Fibroblast of lung (primary cell): ENCODE data around the gene SURF2. TPM values are rescaled to one million over a fixed set of nuclear protein-coding genes. Genes with fewer than 3 reads are reported as not detected.

Experiments
- DNase-seq, 2 donors: peaks; one replicate each; pipeline versions ENCODE4 v3.0.0 to v3.0.0-alpha.2; 2010; ENCODE audit warnings: low read depth in 2 of 2
- H2AFZ ChIP-seq: 2 replicates; pipeline ENCODE4 v1.5.1; 2012; ENCODE audit warnings: low read length, control low read depth, inconsistent platforms
- H3K27ac ChIP-seq: 2 replicates; pipeline ENCODE4 v1.5.1; 2011; ENCODE audit warnings: low read length, control low read depth; ENCODE audit not compliant: insufficient read depth
- H3K27me3 ChIP-seq: 2 replicates; pipeline ENCODE4 v1.5.1; 2011; ENCODE audit warnings: mild to moderate bottlenecking, low read length; ENCODE audit not compliant: control insufficient read depth, insufficient read depth
- H3K36me3 ChIP-seq: 2 replicates; pipeline ENCODE4 v1.5.1; 2011; ENCODE audit warnings: low read length; ENCODE audit not compliant: control insufficient read depth, insufficient read depth
- H3K4me1 ChIP-seq: 2 replicates; pipeline ENCODE4 v1.5.1; 2011; ENCODE audit warnings: low read length; ENCODE audit not compliant: control insufficient read depth, insufficient read depth; ENCODE audit errors: extremely low read depth
- H3K4me2 ChIP-seq: 2 replicates; pipeline ENCODE4 v1.5.1; 2011; ENCODE audit warnings: low read length, control low read depth; ENCODE audit not compliant: insufficient read depth; ENCODE audit errors: extremely low read depth
- H3K4me3 ChIP-seq, 4 experiments: fragments of 200-600 bp in 1 of 4; sonication (generic) in 1 of 4; replicated peaks in 1 of 4; 2 replicates each; pipeline ENCODE4 v1.5.1; 2011 to 2016; ENCODE audit warnings: low read length in 4 of 4, low read depth in 3 of 4, mild to moderate bottlenecking in 3 of 4, control low read depth in 2 of 4, inconsistent platforms in 1 of 4, mixed read lengths in 1 of 4; ENCODE audit not compliant: insufficient read depth in 1 of 4; ENCODE audit errors: control extremely low read depth in 1 of 4
- H3K79me2 ChIP-seq: 2 replicates; pipeline ENCODE4 v1.5.1; 2012; ENCODE audit warnings: mild to moderate bottlenecking, low read length, inconsistent platforms; ENCODE audit not compliant: control insufficient read depth, insufficient read depth
- H3K9ac ChIP-seq: 2 replicates; pipeline ENCODE4 v1.5.1; 2011; ENCODE audit warnings: mild to moderate bottlenecking, low read length, control low read depth; ENCODE audit not compliant: insufficient read depth
- H3K9me3 ChIP-seq: 2 replicates; pipeline ENCODE4 v1.5.1; 2012; ENCODE audit warnings: low read depth, low read length; ENCODE audit not compliant: control insufficient read depth, insufficient read depth
- H4K20me1 ChIP-seq: 2 replicates; pipeline ENCODE4 v1.5.1; 2011; ENCODE audit warnings: low read length; ENCODE audit not compliant: control insufficient read depth, insufficient read depth; ENCODE audit errors: extremely low read depth
- CTCF ChIP-seq, 2 donors: IDR thresholded peaks in 1 of 2; conservative IDR thresholded peaks in 1 of 2; 1 replicate in 1 of 2; 2 replicates in 1 of 2; pipeline ENCODE4 v1.5.1; 2011 to 2012; ENCODE audit warnings: low read length in 2 of 2, control low read depth in 1 of 2, inconsistent platforms in 1 of 2, low read depth in 1 of 2, mild to moderate bottlenecking in 1 of 2
- EZH2 ChIP-seq: IDR thresholded peaks from 2 replicates; pipeline ENCODE4 v1.5.1; 2012; ENCODE audit warnings: low read length, control low read depth, mild to moderate bottlenecking; ENCODE audit errors: missing control alignments
- polyA plus RNA-seq, 2 donors: library from polyadenylated mRNA; depleted of rRNA in 1 of 2; stranded (reverse) in 1 of 2; unstranded in 1 of 2; fragments of >200 nt; gene quantifications; 2 replicates each; pipeline ENCODE4 v1.2.1, GENCODE V29; 2011 to 2012; ENCODE audit warnings: missing spikeins in 1 of 2
- total RNA-seq: library from RNA; depleted of rRNA; stranded (reverse); fragments of >200 nt; gene quantifications from 2 replicates; pipeline ENCODE4 v1.2.1, GENCODE V29; 2014

The SURF2 gene
- total and polyA plus RNA-seq, 2 donors (not counting 1 experiment from before 2014, with no cell fraction given): 11.2 to 13.9 TPM

GRCh38 chr9:133372144-133372543 is 15.8 kb downstream of the SURF2 start:
- peaks cover 35% of the 10 kb centered on the region for H3K36me3 ChIP-seq
- H3K79me2 ChIP-seq: peaks cover 86% of the 10 kb centered on the region
- H3K4me1 ChIP-seq: peaks cover 10% of the 10 kb centered on the region
- no peak for DNase-seq
- TF ChIP-seq EZH2 (no peak), CTCF (conservative IDR thresholded peaks at IDR 0.05 in 1 of 2, IDR thresholded peaks at IDR 0.05 in 1 of 2; ENCODE audit: low read depth in 1 of 2, low read length in 2 of 2) (no peak)
- H2AFZ ChIP-seq: no peak overlapping the region
- H4K20me1 ChIP-seq: peaks cover 9% of the 10 kb centered on the region
- peak overlapping the region; percentile 23 for H3K4me2 ChIP-seq
- H3K9ac ChIP-seq: no peak overlapping the region
- H3K27me3 ChIP-seq: no peaks in the 10 kb centered on the region
- H3K27ac ChIP-seq: no peak overlapping the region
- H3K9me3 ChIP-seq: no peaks in the 10 kb centered on the region
- H3K4me3 ChIP-seq: peak overlapping the region in 1 of 4 experiments; percentile 4

GRCh38 chr9:133374612-133375115 is 18.3 kb downstream of the SURF2 start:
- H2AFZ ChIP-seq: no peak overlapping the region

GRCh38 chr9:133375116-133375723 is 18.9 kb downstream of the SURF2 start:
- Histone ChIP-seq H3K4me3 (peak overlapping the region; percentile 78 to 100 (median 96)), H3K9ac (peak overlapping the region; percentile 97), H2AFZ (no peak overlapping the region), H3K4me1 (peaks cover 6% of the 10 kb centered on the region), H3K27me3 (no peaks in the 10 kb centered on the region), H3K36me3 (peaks cover 16% of the 10 kb centered on the region), H3K9me3 (no peaks in the 10 kb centered on the region), H3K27ac (peak overlapping the region; percentile 98), H4K20me1 (peaks cover 5% of the 10 kb centered on the region), H3K79me2 (peaks cover 56% of the 10 kb centered on the region), H3K4me2 (peak overlapping the region; percentile 77)
- DNase-seq: peak; percentile 39 to 44
- no peak for TF ChIP-seq CTCF (conservative IDR thresholded peaks at IDR 0.05 in 1 of 2, IDR thresholded peaks at IDR 0.05 in 1 of 2; ENCODE audit: low read depth in 1 of 2, low read length in 2 of 2)
- no peak for TF ChIP-seq EZH2

More at GRCh38 chr9:133374612-133375115, 18.3 kb downstream of the SURF2 start:
- H3K9me3 ChIP-seq: no peaks in the 10 kb centered on the region
- peaks cover 6% of the 10 kb centered on the region for H3K4me1 ChIP-seq
- peak overlapping the region; percentile 77 for H3K4me2 ChIP-seq
- H3K9ac ChIP-seq: peak overlapping the region; percentile 97
- H4K20me1 ChIP-seq: peaks cover 6% of the 10 kb centered on the region
- peak overlapping the region; percentile 98 for H3K27ac ChIP-seq
- H3K4me3 ChIP-seq: peak overlapping the region; percentile 78 to 100 (median 96)
- no peak for TF ChIP-seq CTCF (conservative IDR thresholded peaks at IDR 0.05 in 1 of 2, IDR thresholded peaks at IDR 0.05 in 1 of 2; ENCODE audit: low read depth in 1 of 2, low read length in 2 of 2)
- TF ChIP-seq EZH2: no peak
- H3K36me3 ChIP-seq: peaks cover 22% of the 10 kb centered on the region
- peaks cover 61% of the 10 kb centered on the region for H3K79me2 ChIP-seq
- no peaks in the 10 kb centered on the region for H3K27me3 ChIP-seq
- peak; percentile 60 to 81 for DNase-seq
